Measurements from ENCODE around the gene DYSF. TPM values are rescaled to one million over a fixed set of nuclear protein-coding genes. Genes with fewer than 3 reads are reported as not detected.

The DYSF gene
- total and polyA plus RNA-seq, 2 donors (not counting 3 experiments of a cell fraction or from before 2014, with no cell fraction given): 50.9 to 152 TPM

DNA sequence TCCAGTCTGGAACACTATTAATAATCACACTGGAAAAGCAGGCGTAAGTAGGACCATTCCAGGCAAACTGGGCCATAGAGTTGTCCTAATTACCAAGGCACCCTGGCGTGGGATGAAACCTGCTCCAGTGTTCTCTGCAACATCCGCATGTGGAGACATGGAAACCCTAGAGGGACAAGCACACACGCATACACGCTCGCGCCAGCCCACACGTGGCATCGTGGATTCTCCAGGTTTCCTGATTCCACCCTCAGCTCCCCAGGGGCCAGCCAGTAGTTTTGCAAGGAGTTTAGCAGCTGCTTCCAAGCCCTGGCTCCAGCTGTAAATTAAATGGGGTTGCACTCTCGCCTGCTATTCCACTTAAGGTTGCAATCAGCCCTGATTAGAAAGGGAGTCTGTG is 127.7 kb downstream of the DYSF start:
- no peak for DNase-seq (ENCODE audit: low read depth, low spot score)
- ChIA-PET CTCF (interaction anchor here (1.0 to 1.1 kb wide), 2 partner anchors 10 to 281 kb away, joined by 4 to 5 read pairs; no protein-coding TSS in a partner anchor), POLR2A (no interaction called here)
- BruUV-seq (replicated peaks): no TSS peak
- H2AFZ ChIP-seq (ENCODE audit: low read depth, low read length): no peak overlapping the region
- H3K27ac ChIP-seq (ENCODE audit: insufficient read depth, low read depth, low read length): no peak overlapping the region
- TF ChIP-seq EZH2 (IDR thresholded peaks at IDR 0.05; ENCODE audit: borderline replicate concordance, low read depth, low read length, severe bottlenecking) (no peak), GATA2 (IDR thresholded peaks at IDR 0.05; ENCODE audit: insufficient read depth, insufficient read length, low read depth, low read length) (no peak), FOS (IDR thresholded peaks at IDR 0.05; ENCODE audit: borderline replicate concordance, insufficient read depth, low read length) (no peak), MYC (IDR thresholded peaks at IDR 0.05; ENCODE audit: low read depth, low read length) (no peak), JUN (IDR thresholded peaks at IDR 0.05; ENCODE audit: borderline replicate concordance, insufficient read depth, insufficient read length, low read depth) (no peak), POLR2A (IDR thresholded peaks at IDR 0.05; ENCODE audit: low read depth, low read length) (no peak)
- TF ChIP-seq, protein P1, sequence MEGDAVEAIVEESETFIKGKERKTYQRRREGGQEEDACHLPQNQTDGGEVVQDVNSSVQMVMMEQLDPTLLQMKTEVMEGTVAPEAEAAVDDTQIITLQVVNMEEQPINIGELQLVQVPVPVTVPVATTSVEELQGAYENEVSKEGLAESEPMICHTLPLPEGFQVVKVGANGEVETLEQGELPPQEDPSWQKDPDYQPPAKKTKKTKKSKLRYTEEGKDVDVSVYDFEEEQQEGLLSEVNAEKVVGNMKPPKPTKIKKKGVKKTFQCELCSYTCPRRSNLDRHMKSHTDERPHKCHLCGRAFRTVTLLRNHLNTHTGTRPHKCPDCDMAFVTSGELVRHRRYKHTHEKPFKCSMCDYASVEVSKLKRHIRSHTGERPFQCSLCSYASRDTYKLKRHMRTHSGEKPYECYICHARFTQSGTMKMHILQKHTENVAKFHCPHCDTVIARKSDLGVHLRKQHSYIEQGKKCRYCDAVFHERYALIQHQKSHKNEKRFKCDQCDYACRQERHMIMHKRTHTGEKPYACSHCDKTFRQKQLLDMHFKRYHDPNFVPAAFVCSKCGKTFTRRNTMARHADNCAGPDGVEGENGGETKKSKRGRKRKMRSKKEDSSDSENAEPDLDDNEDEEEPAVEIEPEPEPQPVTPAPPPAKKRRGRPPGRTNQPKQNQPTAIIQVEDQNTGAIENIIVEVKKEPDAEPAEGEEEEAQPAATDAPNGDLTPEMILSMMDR (IDR thresholded peaks at IDR 0.05; ENCODE audit: extremely low read depth in 1 of 2, insufficient read depth in 1 of 2, low read depth in 1 of 2, low read length in 2 of 2): no peak
- TF ChIP-seq, protein P2, sequence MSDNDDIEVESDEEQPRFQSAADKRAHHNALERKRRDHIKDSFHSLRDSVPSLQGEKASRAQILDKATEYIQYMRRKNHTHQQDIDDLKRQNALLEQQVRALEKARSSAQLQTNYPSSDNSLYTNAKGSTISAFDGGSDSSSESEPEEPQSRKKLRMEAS (IDR thresholded peaks at IDR 0.05; ENCODE audit: insufficient read depth, insufficient read length): no peak
- dilution Hi-C loops (cut with MboI; ENCODE audit: extremely low pct_ligation_motif_present, low sequenced_read_pairs): no loop called here
- no peaks in the 10 kb centered on the region for H4K20me1 ChIP-seq (replicated peaks; ENCODE audit: control insufficient read depth, extremely low read depth, insufficient read depth, low read length)
- H3K9ac ChIP-seq (replicated peaks; ENCODE audit: extremely low read depth, insufficient read depth, low read length): no peak overlapping the region
- H3K9me1 ChIP-seq (replicated peaks; ENCODE audit: control insufficient read depth, extremely low read depth, insufficient read depth, low read length): no peaks in the 10 kb centered on the region
- H3K27me3 ChIP-seq (ENCODE audit: control insufficient read depth in 2 of 2, insufficient read depth in 2 of 2, low read length in 2 of 2): no peaks in the 10 kb centered on the region
- H3K4me3 ChIP-seq (replicated peaks in 1 of 3; ENCODE audit: insufficient read depth in 1 of 3, low read depth in 1 of 3, low read length in 3 of 3): no peak overlapping the region
- no peaks in the 10 kb centered on the region for H3K9me3 ChIP-seq (replicated peaks; ENCODE audit: control insufficient read depth, insufficient read depth, low read length)
- peaks cover 0 to 16% of the 10 kb centered on the region in 2 experiments for H3K36me3 ChIP-seq (ENCODE audit: control insufficient read depth in 2 of 2, extremely low read depth in 1 of 2, insufficient read depth in 2 of 2, low read length in 2 of 2)
- H3K4me2 ChIP-seq (ENCODE audit: insufficient read depth, low read length): no peak overlapping the region
- H3K79me2 ChIP-seq (ENCODE audit: control insufficient read depth, insufficient read depth, low read length): no peaks in the 10 kb centered on the region
- no peak for FAIRE-seq
- H3K4me1 ChIP-seq (ENCODE audit: control insufficient read depth, extremely low read depth, insufficient read depth, low read length): no peaks in the 10 kb centered on the region
- intact Hi-C loops (cut with micrococcal nuclease): no loop called here

Data from endothelial cell of umbilical vein (primary cell).